Measurements from ENCODE around the gene UFD1. TPM values are rescaled to one million over a fixed set of nuclear protein-coding genes. Genes with fewer than 3 reads are reported as not detected.

UFD1 gene, protein sequence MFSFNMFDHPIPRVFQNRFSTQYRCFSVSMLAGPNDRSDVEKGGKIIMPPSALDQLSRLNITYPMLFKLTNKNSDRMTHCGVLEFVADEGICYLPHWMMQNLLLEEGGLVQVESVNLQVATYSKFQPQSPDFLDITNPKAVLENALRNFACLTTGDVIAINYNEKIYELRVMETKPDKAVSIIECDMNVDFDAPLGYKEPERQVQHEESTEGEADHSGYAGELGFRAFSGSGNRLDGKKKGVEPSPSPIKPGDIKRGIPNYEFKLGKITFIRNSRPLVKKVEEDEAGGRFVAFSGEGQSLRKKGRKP
- 10 to 100 TPM; 39.2 to 74.3 (median 43.5) TPM for total RNA-seq

DNA sequence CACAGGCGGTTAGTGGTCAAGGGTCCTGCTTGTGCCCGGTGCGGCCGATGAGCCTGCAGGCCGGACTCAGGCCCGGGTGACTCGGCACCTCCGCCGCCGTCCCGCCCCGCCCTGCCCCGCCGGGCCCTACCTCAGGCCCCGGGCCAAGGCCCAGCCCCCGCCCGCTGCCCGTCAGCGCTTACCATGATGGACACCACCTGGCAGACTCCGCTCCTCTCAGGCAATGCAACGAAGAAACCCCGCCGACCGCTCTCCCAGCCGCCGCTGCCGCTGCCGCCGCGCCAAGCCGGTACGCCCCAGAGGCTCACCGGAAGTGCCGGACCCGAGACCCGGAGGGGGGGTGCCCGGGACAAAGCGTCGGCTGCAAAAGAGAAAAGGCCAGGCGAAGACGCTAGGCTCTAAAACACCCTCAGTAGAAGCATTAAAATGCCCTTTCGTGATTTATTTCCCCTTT lies at the start of gene UFD1:
Gene UFD1, minus strand, starts transcription at position 293 of the 454 bp plus-strand sequence. Its CDS starts 108 bp downstream, at position 185.
- no peaks in the 10 kb centered on the region for H3K27me3 ChIP-seq
- H3K36me3 ChIP-seq: peaks cover 0 to 15% (median 0%) of the 10 kb centered on the region in 3 donors
- peak within 1 kb of the TSS; percentile 76 to 93 (median 82) for H3K4me3 ChIP-seq
- peak; percentile 64 to 90 (median 90) for DNase-seq
- H3K4me1 ChIP-seq: peaks cover 0 to 21% (median 6%) of the 10 kb centered on the region in 4 donors
- no peaks in the 10 kb centered on the region for H3K9me3 ChIP-seq
- TF ChIP-seq POLR2A (IDR thresholded peaks at IDR 0.05): peak in 1 of 2 donors; percentile 53
- TF ChIP-seq, protein P1, sequence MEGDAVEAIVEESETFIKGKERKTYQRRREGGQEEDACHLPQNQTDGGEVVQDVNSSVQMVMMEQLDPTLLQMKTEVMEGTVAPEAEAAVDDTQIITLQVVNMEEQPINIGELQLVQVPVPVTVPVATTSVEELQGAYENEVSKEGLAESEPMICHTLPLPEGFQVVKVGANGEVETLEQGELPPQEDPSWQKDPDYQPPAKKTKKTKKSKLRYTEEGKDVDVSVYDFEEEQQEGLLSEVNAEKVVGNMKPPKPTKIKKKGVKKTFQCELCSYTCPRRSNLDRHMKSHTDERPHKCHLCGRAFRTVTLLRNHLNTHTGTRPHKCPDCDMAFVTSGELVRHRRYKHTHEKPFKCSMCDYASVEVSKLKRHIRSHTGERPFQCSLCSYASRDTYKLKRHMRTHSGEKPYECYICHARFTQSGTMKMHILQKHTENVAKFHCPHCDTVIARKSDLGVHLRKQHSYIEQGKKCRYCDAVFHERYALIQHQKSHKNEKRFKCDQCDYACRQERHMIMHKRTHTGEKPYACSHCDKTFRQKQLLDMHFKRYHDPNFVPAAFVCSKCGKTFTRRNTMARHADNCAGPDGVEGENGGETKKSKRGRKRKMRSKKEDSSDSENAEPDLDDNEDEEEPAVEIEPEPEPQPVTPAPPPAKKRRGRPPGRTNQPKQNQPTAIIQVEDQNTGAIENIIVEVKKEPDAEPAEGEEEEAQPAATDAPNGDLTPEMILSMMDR (IDR thresholded peaks at IDR 0.05): peak in 1 of 6 experiments; percentile 7
- H3K27ac ChIP-seq: peak within 1 kb of the TSS; percentile 85 to 96 (median 92)

DNA sequence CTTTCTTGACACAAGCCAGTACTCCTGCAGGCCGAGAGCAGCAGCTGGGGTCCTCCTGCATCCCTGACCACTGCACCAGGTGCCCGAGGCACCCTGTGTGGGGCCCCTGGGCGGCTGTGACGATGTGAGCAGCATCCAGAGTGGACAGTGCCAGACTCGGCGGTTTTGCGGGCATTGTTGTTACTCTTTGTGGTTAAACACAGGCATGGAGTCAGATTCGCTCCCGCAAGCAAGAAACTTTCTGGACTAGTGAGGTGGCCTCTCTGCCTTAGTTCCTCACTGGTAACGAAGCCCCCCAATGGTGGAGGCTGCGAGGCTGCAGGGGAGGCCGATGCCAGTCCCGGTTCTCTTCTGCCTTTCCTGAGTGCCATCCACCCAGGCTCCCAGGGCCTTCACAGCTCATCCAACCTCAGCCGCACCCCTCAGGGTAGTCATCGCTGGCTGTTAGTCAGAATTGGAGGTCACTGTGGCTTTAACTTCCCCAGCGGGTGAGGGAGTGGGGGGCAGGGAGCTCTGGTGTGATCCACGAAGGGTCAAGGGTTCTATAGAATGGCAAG lies 48.9 kb upstream of the UFD1 start:
- H3K9me3 ChIP-seq: no peaks in the 10 kb centered on the region
- no peaks in the 10 kb centered on the region for H3K36me3 ChIP-seq
- TF ChIP-seq, protein P1 (IDR thresholded peaks at IDR 0.05): no peak
- peaks cover 0 to 18% (median 7%) of the 10 kb centered on the region in 4 donors for H3K4me1 ChIP-seq
- peaks cover 0 to 13% of the 10 kb centered on the region in 2 donors for H3K27me3 ChIP-seq
- peak in 1 of 3 donors; percentile 38 for DNase-seq
- H3K27ac ChIP-seq: no peak overlapping the region
- no peak overlapping the region for H3K4me3 ChIP-seq

DNA sequence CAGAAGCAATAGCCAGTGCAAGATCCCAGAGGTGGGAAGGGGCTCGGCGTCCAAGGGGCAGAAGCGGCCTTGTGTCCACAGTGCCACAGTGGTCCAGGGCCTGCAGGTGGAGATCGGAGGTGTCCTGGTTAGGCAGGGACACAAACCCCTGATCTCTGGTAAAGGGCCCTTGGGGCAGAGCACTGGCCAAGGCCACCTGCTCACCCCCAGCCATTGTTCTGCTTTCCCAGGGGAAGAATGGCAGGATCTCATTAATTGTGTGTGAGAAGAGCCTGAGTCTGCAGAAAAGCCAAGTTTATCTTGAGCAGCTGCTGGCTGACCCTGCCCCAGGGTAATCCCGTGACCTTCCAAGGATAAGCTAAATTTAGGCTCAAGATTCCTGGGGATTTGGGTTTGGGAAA lies 48.3 kb upstream of the UFD1 start:
- DNase-seq: peak in 1 of 3 donors; percentile 27
- Histone ChIP-seq H3K27ac (no peak overlapping the region), H3K27me3 (peaks cover 0 to 13% of the 10 kb centered on the region in 2 donors), H3K4me1 (peaks cover 0 to 18% (median 7%) of the 10 kb centered on the region in 4 donors), H3K9me3 (no peaks in the 10 kb centered on the region), H3K36me3 (no peaks in the 10 kb centered on the region), H3K4me3 (no peak overlapping the region)
- TF ChIP-seq POLR2A (IDR thresholded peaks at IDR 0.05): no peak

DNA sequence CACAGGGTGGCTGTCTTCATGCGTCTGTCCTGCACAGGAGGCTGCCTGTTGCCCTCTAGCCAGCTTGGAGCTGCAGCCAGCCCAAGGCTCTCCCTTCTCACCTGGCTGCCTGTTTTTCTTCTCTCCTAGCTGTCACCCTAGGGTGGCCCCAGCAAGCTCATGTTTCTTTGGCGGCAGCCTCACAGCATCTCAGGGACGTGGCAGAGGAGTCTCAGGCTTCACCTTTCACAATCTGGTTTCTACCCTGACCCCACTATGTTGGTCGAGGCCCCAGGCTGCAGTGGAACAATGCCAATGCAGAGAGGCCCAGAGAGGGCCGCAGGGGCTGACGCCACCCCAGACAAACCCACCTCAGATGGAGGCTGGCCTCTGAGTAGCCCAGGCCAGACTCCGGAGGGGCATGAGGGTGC lies 47.7 kb upstream of the UFD1 start:
- no peak overlapping the region for H3K27ac ChIP-seq
- TF ChIP-seq, protein P1 (IDR thresholded peaks at IDR 0.05): no peak
- no peak for TF ChIP-seq POLR2A (IDR thresholded peaks at IDR 0.05)
- peaks cover 0 to 13% of the 10 kb centered on the region in 2 donors for H3K27me3 ChIP-seq
- no peaks in the 10 kb centered on the region for H3K36me3 ChIP-seq
- no peak overlapping the region for H3K4me3 ChIP-seq
- peaks cover 0 to 18% (median 7%) of the 10 kb centered on the region in 4 donors for H3K4me1 ChIP-seq
- peak in 1 of 3 donors; percentile 31 for DNase-seq
- H3K9me3 ChIP-seq: no peaks in the 10 kb centered on the region

DNA sequence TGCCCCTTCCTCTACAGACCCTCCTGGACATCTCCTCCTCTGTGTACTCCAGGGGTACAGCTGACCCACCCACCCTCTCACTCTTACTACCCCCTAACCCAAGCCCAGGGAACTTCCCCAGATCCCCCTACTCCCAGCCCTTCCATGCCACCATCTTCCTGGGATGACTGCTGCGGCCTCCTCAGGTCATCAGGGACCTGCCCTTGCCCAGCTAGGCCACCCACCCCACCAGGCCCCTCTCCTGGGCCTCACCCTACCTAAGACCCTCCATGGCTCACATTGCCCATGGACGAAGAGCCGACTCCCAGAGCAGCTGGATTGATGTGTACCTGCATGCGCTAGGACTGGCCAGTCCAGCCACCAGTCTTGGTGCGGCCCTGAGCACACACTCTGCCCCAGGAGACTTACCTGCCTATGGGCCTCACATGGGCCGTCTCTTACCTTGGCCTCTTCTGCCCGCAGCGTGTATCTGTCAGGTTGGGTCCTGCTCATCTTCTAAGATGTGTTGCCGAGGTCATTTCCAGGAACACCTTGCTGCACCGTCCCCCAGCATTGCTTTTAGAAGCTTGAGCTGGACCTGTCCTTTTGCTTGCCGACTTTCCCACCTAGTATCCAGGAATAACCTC lies 47.2 kb upstream of the UFD1 start:
- Histone ChIP-seq H3K4me3 (no peak overlapping the region), H3K9me3 (no peaks in the 10 kb centered on the region), H3K4me1 (peaks cover 0 to 18% (median 7%) of the 10 kb centered on the region in 4 donors), H3K27ac (no peak overlapping the region), H3K27me3 (peaks cover 0 to 13% of the 10 kb centered on the region in 2 donors), H3K36me3 (no peaks in the 10 kb centered on the region)
- peak in 1 of 3 donors; percentile 21 for DNase-seq
- TF ChIP-seq, protein P1 (IDR thresholded peaks at IDR 0.05): no peak
- TF ChIP-seq POLR2A (IDR thresholded peaks at IDR 0.05): no peak

Data from Peyer's patch (tissue), 4 donors.